BJ (cell line): ENCODE measurements around the gene LPXN. TPM values are rescaled to one million over a fixed set of nuclear protein-coding genes. Genes with fewer than 3 reads are reported as not detected.

Experiments
- CTCF ChIA-PET: fragments of 350-600 bp; formaldehyde crosslinking; extraction: SDS; loops from one replicate; lab custom pipeline; 2021; ENCODE audit warnings: antibody characterized with exemption, inconsistent platforms; lab: Yijun Ruan, JAX
- POLR2A ChIA-PET: fragments of 300-600 bp; sonication (Branson Sonifier 250); formaldehyde crosslinking; extraction: SDS; loops from one replicate; lab custom pipeline; 2021; ENCODE audit warnings: antibody characterized with exemption; lab: Charles Lee
- DNase-seq: peaks from one replicate; pipeline ENCODE4 v3.0.0-alpha.2; 2011; ENCODE audit warnings: low read depth
- H3K27me3 ChIP-seq: 2 replicates; pipeline ENCODE4 v1.6.0; 2011; ENCODE audit warnings: low read length; ENCODE audit not compliant: control insufficient read depth, insufficient read depth
- H3K36me3 ChIP-seq: 2 replicates; pipeline ENCODE4 v1.5.1; 2011; ENCODE audit warnings: low read length; ENCODE audit not compliant: control insufficient read depth, insufficient read depth
- H3K4me3 ChIP-seq: 2 replicates; pipeline ENCODE4 v1.5.1; 2011; ENCODE audit warnings: low read depth, mild to moderate bottlenecking, control low read depth, low read length
- CTCF ChIP-seq: IDR thresholded peaks from 2 replicates; pipeline ENCODE4 v1.5.1; 2011; ENCODE audit warnings: low read depth, mild to moderate bottlenecking, control low read depth, inconsistent platforms, low read length, moderate library complexity; ENCODE audit not compliant: insufficient read depth
- polyA plus RNA-seq: library from polyadenylated mRNA; depleted of rRNA; stranded (reverse); fragments of >200 nt; gene quantifications from 2 replicates; pipeline ENCODE4 v1.2.3, GENCODE V29; 2011

LPXN gene
- polyA plus RNA-seq, 1 experiment: 29.2 TPM

DNA sequence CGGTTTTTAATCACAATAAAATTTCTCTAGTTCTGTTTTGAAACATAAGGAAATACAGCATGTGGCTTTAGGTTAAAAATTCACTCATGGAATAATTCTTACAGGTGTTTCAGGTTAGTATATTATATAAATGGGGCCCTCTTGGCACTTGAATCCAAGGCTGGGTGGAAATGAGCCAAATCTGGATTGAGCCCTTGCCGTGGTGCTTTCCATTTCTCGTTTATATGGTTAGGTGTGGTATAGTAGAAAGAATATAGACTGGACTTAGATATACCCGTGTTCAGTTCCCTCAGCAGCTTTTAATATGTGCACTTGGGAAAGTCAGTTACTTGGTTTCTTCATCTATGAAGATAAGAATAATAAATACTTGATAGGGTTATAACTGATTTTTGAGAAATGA lies 19.2 kb upstream of the LPXN start:
- DNase-seq: no peak
- Histone ChIP-seq H3K27me3 (no peaks in the 10 kb centered on the region), H3K4me3 (no peak overlapping the region), H3K36me3 (no peaks in the 10 kb centered on the region; the same call in 1 of the 2 replicates)
- TF ChIP-seq CTCF: no peak
- ChIA-PET POLR2A (no interaction called here), CTCF (no interaction called here)

DNA sequence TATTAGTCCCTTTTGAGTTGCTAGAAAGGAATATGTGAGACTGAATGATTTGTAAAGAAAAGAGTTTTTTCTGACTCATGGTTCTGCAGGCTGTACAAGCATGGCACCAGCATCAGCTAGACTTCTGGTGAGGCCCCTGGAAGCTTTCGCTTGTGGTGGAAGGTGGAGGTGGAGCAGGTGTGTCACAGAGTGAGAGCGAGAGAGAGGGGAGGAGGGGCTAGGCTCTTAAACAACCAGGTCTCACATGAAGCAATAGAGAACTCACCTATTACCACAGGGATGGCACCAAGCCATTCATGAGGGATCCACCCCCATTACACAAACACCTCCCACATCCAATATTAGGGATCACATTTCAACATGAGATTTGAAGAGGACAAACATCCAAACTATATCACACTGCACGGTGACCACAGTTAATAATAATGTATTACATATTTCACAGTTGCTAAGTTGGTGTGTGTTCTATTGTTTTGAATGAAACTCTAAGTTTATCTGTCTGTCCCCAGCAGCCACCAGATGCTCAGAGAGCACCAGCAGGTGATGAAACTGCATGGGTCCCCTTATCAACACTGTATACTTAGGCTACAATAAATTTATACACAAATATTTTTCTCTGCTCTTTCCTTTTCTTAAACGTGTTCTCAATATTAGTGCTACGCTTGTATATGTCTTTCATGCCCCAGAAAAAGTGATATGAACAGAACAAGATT lies 17.3 kb upstream of the LPXN start:
- DNase-seq: no peak
- Histone ChIP-seq H3K27me3 (no peaks in the 10 kb centered on the region), H3K36me3 (no peaks in the 10 kb centered on the region; the same call in 1 of the 2 replicates), H3K4me3 (no peak overlapping the region)
- POLR2A ChIA-PET: no interaction called here
- TF ChIP-seq CTCF: no peak
- CTCF ChIA-PET: interaction anchor here (1.1 kb wide), 2 partner anchors 11 to 29 kb away, joined by 3 read pairs; no protein-coding TSS in a partner anchor

DNA sequence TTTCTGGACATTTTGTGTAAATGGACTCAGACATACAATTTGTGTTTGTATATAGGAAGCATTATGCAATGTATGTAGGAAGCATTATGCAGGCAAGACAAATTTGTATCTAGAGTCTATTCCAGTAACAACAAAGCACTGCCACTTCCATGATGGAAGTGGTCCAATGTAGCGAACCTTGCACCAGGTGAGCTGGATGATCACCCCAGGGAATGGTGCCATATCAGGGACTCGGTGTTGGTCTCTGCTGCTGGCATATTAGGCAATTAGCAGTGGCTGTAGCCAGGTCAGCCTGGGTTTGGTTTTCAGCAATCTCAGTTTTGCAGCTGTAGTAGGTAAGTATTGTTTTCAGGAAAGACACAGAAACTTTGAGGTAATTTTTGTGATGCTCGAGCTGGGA lies 16.0 kb upstream of the LPXN start:
- POLR2A ChIA-PET: no interaction called here
- no peak for TF ChIP-seq CTCF
- CTCF ChIA-PET: no interaction called here
- Histone ChIP-seq H3K4me3 (no peak overlapping the region), H3K36me3 (no peaks in the 10 kb centered on the region; the same call in 1 of the 2 replicates), H3K27me3 (no peaks in the 10 kb centered on the region)
- no peak for DNase-seq

DNA sequence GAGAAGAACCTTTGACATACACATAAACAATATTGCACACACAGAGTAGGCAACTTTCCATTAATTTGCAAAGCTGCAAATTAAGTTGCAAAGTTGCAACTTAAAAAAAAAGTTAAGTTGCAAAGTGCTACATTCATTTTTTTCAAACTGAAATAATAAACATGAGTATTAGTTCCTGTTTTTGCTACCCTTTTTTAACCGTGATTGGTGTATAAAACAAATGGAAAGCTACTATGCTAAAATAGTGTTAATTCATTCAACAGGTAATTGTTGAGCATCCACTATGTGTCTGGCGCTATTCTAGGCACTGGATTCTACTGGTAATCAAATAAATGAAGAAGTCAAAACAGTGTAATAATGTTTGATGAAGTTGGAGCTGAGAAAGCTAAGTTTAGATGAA lies 11.3 kb upstream of the LPXN start:
- DNase-seq: no peak
- ChIA-PET POLR2A (no interaction called here), CTCF (no interaction called here)
- no peaks in the 10 kb centered on the region for H3K27me3 ChIP-seq
- H3K36me3 ChIP-seq: no peaks in the 10 kb centered on the region
- no peak overlapping the region for H3K4me3 ChIP-seq
- no peak for TF ChIP-seq CTCF

DNA sequence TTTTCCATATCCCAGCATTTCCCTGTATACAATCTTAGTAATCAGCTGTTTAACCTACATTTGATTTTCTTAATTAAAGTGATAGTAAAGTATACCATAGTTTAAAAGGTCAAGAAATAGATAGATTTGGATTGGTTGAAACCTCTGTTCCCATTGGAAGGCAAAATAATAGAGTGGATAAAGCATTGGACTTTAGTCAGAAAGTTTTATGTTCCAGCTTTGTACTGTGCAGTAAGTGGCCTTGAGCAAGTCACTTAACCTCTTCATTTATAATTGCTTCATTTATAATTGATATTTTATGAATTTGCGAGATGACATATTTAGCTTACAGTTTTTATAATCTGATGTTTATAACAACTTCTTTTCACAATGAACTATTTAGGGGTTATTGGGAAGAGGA lies 6.8 kb upstream of the LPXN start:
- ChIA-PET POLR2A (no interaction called here), CTCF (interaction anchor here (1.0 kb wide), 1 partner anchor 47 kb away, joined by 4 read pairs; no protein-coding TSS in a partner anchor)
- H3K27me3 ChIP-seq: no peaks in the 10 kb centered on the region
- TF ChIP-seq CTCF: no peak
- DNase-seq: no peak
- H3K36me3 ChIP-seq: no peaks in the 10 kb centered on the region
- H3K4me3 ChIP-seq: no peak overlapping the region
